Dermis blood vessel endothelial cell (primary cell): ENCODE results near the gene MAPKAPK2. TPM values are rescaled to one million over a fixed set of nuclear protein-coding genes. Genes with fewer than 3 reads are reported as not detected.
"Not testable (repeated sequence)": the region's sequence is repeated elsewhere in the genome, so short reads cannot be mapped to it uniquely, and the experiment has no call there.

Experiments used
- DNase-seq: peaks from one replicate; pipeline ENCODE4 v3.0.0; 2010
- total RNA-seq: library from RNA; depleted of rRNA; stranded (reverse); fragments of >200 nt; gene quantifications from 2 replicates; pipeline ENCODE4 v1.2.3, GENCODE V29; 2014

The MAPKAPK2 gene
- total RNA-seq, 1 donor from 2014 or later = 33.7 TPM

DNA sequence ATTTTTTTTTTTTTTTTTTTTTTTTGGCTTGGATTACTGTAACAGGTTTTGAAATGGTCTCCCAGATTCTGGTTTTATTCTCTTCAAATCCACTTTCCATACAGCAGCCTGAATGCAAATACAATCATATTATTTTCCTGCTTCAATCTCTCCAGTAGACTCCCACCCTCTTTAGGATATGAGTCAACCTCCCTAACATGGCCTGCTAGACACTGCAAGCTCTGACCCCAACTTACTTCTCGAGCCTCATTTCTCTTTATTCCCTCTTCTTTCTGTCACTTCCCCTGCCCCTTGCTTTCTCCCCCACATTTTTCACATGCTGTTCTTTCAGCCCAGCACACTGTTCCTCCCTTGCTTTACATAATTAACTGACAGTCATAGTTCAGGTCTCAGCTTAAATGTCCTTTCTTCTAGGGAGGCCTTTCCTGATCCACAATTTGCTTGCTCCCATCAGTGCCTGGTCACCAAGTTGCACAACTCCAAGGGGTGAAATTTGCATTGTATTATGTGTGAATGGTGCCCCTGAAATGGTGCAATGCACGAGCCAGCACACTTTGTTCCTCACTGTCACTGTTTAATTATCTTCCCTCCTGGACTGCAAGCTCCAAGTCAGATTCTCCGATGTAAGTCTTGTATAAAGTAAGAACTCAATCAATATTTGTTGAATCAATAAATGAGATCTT is 63.8 kb downstream of the MAPKAPK2 start:
- peak; percentile 16 for DNase-seq

DNA sequence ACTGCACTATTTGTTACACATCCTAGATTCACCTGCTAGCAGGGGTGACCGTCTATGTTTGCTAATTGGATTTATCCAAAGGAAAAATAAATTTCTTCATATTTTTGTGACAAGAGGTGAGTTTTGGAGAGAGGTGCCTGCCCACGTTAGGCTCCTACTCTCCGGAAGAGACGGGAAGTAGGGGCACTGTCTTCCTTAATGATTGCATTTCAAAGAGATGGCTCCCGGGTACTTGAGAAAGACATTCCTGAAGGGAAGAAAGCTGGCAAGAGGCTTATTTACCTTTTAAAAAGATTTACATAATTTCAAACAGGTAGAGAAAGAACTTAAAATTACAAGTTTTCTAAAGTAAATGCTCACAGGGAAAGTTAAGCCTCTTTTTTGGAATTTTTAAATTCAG is 67.2 kb downstream of the MAPKAPK2 start:
- DNase-seq = no peak

DNA sequence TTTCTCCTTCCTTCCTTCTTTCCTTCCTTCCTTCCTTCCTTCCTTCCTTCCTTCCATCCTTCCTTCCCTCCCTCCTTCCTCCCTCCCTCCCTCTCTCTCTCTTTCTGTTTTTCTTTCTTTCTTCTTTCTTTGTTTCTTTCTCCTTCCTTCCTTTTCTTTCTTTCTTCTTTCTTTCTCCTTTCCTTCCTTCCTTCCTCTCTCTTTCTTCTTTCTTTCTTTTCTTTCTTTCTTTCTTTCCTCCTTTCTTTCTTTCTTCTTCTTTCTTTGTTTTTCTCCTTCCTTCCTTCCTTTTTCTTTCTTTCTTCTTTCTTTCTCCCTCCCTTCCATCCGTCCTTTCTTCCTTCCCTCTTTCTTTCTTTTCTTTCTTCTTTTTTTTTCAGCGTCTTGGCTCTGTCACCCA is 67.8 kb downstream of the MAPKAPK2 start:
- DNase-seq = no peak

DNA sequence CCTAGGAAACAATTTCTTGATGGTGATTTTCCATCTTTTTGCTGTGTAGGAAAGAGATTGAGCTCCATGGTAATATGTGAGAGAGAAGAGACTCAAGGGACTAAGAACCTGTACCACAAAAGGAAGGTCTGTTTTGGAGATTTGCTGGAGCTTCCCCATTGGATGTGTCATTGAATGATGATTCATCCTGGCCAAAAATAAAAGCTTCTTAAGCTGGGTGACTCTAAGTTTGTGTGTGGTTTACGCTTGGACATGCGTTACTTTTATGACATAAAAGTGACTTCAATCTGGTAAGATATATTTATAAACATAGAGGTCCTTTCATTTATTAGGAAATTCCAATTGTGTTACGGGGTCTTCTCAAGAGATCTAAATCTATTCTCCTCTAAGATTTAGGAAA is 68.4 kb downstream of the MAPKAPK2 start:
- no peak for DNase-seq

DNA sequence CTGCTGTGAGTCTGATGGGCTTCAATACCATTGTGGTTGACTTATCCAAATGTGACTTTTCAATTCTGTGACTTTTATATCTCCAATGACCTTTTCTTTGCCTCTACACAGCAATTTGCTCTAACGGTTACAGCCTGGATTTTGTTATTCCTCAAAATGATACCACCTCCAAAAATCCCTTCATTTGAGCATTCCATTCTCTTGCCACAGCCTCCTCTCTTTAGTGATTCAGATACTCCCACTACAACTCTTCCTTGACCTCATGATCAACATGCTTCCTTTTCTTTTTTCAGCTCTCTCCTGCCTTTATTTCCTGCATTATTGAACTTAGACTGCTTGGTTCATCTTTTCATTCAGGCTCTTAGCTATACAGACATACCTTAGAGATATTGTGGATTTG is 69.3 kb downstream of the MAPKAPK2 start:
- DNase-seq = no peak

DNA sequence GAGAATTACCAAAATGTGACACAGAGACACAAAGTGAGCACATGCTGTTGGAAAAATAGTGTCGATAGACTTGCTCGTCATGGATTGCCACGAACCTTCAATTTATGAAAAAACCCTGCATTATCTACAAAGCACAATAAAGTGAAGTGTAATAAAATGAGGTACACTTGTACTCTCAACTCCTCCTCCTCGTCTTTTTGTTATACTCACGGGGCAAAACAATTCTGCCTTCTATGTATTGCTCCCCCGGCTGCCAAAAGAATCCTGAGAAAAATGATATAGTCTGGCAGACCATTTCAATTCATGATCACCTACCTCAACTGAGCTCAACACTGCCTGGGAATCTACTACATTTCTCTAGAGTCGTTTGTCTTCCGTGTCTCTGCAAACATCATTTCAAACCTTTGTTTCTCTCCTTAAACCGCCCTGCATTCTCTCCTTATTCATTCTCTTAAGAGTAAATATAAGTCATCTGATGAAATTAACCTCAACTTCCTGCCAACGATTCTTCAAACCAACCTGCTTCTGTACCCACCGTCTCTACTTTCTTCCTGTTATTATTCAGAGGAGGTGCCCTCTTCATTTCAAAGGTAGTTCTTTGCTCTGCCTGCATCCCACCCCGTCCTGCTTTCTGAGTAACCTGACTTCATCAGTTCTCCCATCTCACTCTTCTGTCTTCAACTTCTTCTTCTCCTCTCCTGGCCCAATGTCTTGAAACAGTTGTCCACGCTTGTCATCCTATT is 73.0 kb downstream of the MAPKAPK2 start:
- DNase-seq = no peak

DNA sequence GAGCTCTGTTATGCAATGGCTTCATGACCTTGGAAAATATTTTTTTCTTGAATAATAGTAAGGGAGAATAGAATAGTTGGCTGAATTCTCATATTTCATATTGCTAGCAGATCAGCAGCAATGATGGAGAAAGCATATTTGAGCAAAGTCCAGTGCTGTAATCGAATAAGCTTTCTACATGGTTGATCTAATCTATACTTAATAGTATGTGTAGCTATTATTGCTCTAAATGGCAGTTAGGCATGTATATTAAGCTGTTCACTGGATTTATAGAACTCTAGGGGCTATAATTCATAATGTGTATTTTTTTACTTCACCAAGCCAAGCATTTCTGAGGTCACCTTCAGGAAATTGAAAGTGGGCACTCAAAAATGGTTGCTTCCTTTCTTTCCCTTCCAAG is 75.9 kb downstream of the MAPKAPK2 start:
- DNase-seq = no peak

DNA sequence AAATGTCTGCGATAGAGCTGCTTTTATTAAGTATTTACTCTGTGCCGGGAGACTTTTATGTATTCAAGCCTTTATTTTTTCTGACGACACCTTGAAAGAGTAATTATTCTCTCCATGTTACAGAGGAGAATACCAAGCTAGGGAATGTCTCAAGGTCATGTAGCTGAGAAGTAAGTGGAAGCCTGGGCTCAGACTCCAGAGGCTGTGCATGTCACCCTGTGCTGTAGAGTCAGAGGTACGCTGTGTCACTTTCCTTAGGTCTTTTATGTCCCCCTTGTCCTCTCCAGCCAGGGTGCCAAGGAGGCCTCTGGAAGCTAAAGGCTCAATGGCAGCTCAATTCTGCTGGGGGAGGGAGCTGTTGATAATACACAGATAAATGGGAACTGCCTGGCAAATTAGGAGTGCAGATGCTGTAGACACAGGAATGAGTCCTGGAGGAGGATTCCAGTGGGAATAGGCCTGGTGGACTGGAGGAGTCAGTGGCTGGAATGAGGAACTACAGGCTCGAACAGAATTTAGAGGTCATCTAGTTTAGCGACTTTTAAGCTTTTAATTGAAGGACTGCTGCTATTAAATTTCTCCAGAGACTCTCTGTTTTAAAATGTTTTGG is 76.6 kb downstream of the MAPKAPK2 start:
- DNase-seq = no peak

DNA sequence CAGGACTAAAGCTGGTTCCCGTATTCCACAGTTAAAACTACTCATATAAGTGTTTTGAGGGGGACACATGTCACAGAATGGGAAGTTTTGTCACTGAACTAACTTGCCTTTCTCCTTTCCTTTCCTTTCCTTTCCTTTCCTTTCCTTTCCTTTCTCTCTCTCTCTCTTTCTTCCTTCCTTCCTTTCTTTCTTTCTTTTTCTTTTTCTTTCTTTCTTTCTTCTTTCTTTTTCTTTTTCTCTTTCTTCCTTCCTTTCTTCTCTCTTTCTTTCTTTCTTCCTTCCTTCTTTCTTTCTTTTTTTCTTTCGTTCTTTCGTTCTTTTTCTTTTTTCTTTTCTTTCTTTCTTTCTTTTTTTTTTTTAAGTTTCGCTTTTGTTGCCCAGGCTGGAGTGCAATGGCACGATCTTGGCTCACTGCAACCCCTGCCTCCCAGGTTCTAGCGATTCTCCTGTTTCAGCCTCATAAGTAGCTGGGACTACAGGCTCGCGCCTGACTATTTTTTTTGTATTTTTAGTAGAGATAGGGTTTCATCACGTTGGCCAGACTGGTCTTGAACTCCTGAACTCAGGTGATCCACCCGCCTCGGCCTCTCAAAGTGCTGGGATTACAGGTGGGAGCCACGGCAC is 78.1 kb downstream of the MAPKAPK2 start:
- DNase-seq = not testable (repeated sequence)

DNA sequence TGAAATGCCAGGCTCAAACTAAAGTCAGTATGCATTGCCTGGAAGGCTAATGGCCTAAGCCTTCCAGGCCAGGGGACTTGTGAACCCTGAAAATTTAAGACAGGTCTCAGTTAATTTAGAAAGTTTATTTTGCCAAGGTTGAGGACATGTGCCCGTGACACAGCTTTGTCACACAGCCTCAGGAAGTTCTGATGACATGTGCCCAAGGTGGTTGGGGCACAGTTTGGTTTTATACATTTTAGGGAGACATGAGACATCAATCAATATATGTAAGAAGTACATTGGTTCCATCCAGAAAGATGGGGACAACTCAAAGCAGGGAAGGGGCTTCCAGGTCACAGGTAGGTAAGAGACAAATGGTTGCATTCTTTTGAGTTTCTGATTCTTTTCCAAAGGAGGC is 81.1 kb downstream of the MAPKAPK2 start:
- DNase-seq = not testable (repeated sequence)

DNA sequence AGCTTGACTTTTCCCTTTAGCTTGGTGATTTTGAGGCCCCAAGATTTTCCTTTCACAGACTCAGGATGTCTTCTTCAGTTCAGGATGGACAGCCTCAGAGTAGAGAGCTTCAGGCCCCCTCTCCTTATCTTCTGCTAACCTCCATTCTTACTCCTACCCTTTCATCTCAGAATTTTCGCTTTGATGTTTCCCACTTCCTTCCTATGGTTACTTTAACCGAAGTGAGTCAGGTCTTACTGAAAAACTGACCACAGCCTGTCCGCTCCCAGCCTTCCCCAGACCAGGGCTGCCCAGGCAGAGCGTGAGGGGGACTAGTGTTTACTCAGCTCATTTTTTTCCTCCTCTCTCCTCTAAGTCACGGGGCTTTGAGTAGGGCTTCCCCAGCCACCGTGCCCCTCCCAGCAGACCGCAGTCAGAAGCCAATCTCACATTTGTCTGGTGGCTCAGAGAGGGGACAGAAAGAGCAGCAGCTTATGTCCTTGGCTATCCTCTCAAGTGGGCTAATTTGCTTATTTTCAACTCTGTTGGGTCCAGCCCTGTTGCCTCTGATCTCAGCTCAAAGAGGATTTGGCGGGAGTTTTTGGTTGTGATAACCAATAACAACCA is 81.6 kb downstream of the MAPKAPK2 start:
- no peak for DNase-seq

DNA sequence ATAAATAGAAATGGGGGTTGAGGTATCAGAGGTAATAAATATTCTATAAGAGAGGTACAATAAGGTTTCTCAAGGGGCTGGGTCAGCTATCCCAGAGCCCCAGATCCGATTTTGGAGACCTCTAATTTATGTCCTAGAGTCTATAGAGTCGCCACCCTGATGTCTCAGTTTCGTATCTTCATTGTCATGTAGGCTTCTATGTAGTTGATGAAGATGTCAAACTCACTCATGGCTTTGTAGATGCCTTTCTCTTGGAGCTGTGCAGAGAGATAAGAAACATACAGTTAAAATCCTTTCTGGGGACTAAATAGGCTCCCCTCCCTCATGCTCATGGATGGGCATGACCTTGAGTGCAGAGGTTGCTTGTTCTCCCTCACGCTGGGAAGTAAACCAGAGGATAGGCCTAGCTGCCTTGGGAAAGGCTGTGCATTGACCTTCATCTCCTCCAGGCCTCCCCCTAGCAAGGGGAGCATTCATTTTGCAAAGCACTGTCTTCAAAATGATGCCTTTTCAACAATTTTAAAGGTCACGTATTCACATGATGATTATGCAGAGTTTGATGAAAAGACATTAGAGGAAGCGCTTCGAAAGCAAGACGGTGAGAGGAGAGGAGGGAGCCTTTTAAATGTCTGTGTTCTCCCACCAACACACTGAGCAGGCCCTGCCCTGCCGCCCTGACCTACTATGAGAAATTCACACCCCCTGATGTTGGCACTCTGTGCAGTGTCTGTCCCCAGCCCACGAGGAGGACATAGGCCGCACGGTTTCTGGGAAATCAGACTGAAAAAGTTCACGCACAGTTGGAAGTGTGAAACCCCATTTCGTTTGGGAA is 84.0 kb downstream of the MAPKAPK2 start:
- no peak for DNase-seq

DNA sequence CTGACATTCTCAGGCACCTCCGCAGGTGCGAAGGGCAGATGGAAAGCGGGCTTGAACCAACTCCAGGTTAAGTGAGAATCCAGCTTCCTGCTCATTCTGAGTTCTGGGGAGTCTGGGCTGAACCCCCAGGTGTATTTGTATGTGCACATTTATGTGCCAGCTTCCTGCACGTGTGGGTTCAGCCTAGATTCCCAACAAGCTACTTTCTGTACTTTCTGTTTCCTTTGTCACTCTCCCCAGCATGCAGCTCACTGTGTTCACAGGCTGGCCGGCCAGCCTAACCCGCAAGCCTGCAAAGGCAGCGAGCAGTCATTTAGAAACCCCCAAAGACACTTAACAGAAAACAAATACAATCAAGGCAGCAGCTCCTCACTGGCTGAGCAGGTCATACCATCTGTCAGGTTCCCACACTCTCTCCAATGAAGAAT is 84.6 kb downstream of the MAPKAPK2 start:
- DNase-seq = no peak

DNA sequence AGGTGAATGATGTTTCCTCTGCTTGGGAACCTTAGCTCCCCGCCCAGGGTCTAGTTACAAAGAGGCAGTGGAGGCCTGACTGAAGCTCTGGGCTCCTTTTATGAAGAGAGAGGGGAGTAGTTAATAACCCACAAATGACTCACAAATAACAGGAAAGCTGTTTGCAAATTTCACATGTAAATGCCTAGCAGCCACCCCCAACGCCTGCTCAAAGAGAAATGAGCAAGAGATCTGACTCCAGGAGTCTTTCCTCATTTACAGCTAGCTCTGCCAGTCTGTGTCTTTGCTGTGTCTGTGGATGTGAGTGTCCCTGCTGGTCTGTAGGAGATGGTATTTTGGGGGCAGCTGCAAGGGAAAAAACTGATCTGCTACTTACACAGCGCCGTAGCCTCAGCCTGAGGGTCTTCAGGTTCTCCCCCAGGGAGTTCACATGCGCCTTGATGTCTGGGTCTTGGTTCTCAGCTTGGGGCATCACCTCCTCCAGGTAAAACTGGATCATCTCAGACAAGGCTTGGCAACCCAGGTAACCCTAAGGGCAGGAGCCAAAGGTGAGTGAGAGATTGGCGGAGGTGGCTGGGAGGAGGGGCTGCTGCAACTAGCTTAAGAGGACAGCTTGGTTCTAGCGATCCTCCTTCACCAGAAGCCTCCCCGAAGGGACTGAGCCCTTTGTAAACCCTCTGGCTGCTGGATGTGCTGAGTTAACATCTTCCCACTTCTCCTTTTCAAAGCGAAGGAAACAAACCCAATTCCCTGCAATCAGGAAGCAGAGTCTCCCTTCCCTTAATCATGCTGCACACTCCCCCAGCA is 86.0 kb downstream of the MAPKAPK2 start, which contains the start of gene IL19:
TSS of gene IL19 (plus strand) at position 243 of the 807 bp plus-strand sequence. CDS start 65,890 bp downstream, outside the sequence.
- DNase-seq = no peak

DNA sequence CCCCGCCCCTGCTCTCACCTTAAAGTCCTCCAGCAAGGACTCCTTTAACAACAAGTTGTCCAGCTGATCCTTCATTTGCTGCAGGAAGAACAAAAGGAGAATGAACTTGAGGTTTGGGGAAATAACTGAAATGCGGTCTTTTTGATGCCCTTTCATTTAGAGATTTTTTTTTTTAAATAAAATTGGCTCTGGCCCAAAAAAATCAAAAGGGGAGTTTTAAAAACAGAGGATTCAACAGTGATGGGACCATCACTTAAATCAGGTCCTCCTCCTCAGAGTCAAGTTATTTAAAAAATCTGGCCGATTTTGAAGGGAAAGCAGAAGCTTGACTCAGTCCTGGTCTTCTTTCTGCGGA is 86.6 kb downstream of the MAPKAPK2 start:
- DNase-seq = no peak

DNA sequence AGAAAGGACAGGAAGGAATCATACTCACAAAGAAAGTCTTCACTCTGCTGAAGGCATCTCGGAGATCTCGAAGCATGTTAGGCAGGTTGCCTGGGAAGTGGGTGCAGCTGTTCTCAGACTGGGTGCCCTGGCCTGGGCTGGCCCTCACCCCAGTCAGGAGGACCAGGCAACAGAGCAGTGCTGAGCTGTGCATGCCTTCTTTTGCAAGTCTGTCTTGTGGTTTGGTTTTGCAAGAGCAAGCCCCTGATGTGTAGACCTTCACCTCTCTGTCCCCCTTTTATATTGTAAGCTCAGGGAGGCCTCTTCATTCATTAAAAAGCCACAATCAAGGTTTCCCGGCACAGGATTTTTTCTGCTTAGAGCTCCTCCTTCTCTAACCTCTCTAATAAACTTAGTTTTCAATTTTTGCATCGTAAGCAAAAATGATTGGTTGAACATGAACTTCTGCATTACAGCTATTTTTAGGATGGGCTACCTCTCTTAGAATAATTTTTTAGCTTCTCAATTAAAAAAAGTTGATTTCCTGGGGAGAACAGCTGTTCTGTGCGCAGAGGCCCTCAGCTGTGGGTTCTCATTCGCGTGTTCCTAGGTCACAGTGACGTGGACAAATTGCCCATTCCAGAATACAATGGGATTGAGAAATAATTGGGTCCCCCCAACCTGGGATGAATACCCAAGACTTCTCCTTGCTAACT is 87.7 kb downstream of the MAPKAPK2 start, which contains the start of gene IL10:
TSS of gene IL10 (minus strand) at position 252 of the 695 bp plus-strand sequence. CDS start at position 193, 59 bp downstream.
- DNase-seq = no peak

DNA sequence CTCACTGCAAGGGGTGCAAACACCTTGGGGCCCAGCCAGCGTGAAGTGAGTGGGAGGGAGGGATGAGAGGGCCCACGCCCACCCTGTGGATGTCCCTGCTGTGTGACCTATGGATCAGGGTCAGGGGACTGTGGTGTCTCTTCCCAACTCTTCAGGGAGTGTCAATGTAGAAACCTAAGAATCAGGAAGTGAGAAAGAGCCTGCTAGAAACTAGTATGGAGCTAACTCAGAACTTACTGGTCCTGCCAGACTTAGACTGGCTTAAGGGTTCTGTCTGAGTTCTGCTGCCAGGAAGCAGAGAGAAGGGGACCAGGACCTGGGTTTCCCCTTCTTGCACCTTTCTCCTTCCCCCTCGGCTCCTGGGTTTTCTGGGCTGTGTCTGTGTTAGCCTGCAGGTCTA is 89.4 kb downstream of the MAPKAPK2 start:
- no peak for DNase-seq

DNA sequence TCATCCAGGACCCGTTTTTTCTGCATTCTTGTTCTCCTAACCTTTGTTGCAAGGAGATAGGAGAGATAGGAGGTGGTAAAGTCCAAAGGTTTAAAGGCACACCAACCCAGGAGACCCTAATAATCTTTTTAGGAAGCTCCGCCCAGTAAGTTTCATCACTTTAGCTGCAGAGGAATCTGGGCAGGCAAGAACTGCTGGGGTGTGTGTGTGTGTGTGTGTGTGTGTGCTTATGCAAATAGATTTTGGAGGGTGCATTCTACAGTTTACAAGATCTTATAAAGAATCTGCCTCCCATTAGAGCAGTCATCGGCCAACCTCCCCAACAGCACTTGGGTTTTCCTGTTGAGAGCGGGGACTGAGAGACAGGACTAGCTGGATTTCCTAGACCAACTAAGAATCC is 91.5 kb downstream of the MAPKAPK2 start:
- no peak for DNase-seq

DNA sequence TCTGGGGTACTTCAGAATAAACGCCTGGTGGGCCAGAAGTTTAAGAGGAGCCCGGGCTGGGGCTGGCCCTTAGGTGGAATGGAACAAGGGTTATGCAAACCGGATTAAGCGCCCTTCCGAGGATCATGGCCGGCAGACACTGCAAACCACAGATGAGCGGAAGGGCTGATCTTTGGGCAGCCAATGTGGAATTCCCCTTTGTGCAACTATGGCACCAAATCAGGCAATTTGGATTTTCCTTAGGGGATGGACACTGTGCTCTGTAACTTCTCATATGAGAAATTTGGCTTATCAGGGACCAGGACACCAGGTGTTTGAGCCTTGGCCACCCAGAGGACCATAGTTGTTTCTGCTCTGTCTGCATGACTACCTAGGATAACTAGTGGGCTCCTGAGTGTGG is 93.3 kb downstream of the MAPKAPK2 start:
- DNase-seq = no peak

DNA sequence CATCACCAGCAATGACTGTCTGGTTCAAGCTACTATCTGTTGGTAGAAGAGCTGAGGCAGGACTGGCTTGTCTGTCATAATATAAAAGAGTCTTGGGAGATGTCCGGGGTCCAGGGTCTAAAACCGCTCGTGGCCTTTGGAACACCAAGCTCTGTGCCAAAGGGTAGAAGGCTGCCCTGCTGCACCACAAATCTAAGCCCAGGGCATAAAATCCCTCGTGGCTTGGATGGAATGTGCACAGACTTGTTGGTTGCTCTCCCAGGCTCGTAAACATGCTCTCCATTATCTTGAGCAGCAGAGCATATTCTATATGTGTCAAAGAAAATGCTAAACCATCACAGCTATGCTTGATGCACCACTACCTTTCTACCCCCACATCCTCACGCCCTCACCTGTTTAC is 94.2 kb downstream of the MAPKAPK2 start:
- DNase-seq = not testable (repeated sequence)
